ENCODE measurements around the gene HMOX2.

DNA sequence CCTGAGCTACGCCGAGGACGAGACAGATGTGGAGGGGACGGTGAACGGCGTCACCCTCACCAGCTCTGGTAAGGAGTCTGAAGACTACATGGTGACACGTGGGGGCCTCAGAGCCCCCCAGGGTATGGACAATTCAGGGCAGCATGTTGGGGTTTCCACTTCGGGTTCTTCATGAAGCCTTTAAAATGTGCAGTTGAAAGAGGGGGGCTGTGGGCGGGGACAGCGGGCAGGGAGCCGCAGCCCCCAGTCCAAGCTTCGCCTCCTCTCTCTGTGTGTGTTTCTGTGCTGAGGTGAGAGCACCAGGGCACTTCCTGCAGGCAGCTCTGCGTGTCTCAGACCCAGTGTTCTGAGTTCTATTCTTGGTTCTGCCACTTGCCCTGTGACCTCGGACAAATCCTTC lies 25.8 kb upstream of the HMOX2 start:
- TF ChIP-seq, protein P1, sequence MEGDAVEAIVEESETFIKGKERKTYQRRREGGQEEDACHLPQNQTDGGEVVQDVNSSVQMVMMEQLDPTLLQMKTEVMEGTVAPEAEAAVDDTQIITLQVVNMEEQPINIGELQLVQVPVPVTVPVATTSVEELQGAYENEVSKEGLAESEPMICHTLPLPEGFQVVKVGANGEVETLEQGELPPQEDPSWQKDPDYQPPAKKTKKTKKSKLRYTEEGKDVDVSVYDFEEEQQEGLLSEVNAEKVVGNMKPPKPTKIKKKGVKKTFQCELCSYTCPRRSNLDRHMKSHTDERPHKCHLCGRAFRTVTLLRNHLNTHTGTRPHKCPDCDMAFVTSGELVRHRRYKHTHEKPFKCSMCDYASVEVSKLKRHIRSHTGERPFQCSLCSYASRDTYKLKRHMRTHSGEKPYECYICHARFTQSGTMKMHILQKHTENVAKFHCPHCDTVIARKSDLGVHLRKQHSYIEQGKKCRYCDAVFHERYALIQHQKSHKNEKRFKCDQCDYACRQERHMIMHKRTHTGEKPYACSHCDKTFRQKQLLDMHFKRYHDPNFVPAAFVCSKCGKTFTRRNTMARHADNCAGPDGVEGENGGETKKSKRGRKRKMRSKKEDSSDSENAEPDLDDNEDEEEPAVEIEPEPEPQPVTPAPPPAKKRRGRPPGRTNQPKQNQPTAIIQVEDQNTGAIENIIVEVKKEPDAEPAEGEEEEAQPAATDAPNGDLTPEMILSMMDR (IDR thresholded peaks at IDR 0.05; ENCODE audit: low read depth, low read length), result no peak
- TF ChIP-seq, protein P2, sequence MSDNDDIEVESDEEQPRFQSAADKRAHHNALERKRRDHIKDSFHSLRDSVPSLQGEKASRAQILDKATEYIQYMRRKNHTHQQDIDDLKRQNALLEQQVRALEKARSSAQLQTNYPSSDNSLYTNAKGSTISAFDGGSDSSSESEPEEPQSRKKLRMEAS (IDR thresholded peaks at IDR 0.05; ENCODE audit: low read depth, low read length), result no peak

Data from NB4 (cell line).